Measurements from ENCODE around the gene ATXN7.

ATXN7 gene

GRCh38 chr3:63940389-63940757 lies 76.7 kb downstream of the ATXN7 start:
- no peak for DNase-seq

- no peak for DNase-seq
Observed at GRCh38 chr3:63942528-63942927, 78.9 kb downstream of the ATXN7 start.

GRCh38 chr3:63943678-63944077 lies 80.0 kb downstream of the ATXN7 start:
- DNase-seq = no peak

GRCh38 chr3:63945558-63946096 lies 82.0 kb downstream of the ATXN7 start:
- no peak for DNase-seq

GRCh38 chr3:63946753-63947152 lies 83.1 kb downstream of the ATXN7 start:
- DNase-seq = no peak

- no peak for DNase-seq
Observed at GRCh38 chr3:63947594-63947993, 83.9 kb downstream of the ATXN7 start.

- no peak for DNase-seq
Observed at GRCh38 chr3:63949005-63949404, 85.3 kb downstream of the ATXN7 start.

GRCh38 chr3:63950698-63951097 lies 87.0 kb downstream of the ATXN7 start:
- DNase-seq = no peak

GRCh38 chr3:63951492-63952247 lies 88.0 kb downstream of the ATXN7 start:
- DNase-seq = no peak

GRCh38 chr3:63952248-63952594 lies 88.6 kb downstream of the ATXN7 start:
- DNase-seq = no peak

GRCh38 chr3:63954182-63954581 lies 90.5 kb downstream of the ATXN7 start:
- no peak for DNase-seq

GRCh38 chr3:63955036-63955650 lies 91.5 kb downstream of the ATXN7 start:
- DNase-seq = no peak

- DNase-seq = no peak
Observed at GRCh38 chr3:63955830-63956545, 92.3 kb downstream of the ATXN7 start.

GRCh38 chr3:63959146-63959545 lies 95.5 kb downstream of the ATXN7 start:
- DNase-seq = no peak

- DNase-seq = no peak
Observed at GRCh38 chr3:63960048-63960711, 96.5 kb downstream of the ATXN7 start.

GRCh38 chr3:63961891-63962290 lies 98.2 kb downstream of the ATXN7 start:
- no peak for DNase-seq

GRCh38 chr3:63963496-63963895 lies 99.8 kb downstream of the ATXN7 start:
- DNase-seq = no peak

- DNase-seq = no peak
Observed at GRCh38 chr3:63964681-63965485, 101.2 kb downstream of the ATXN7 start.

GRCh38 chr3:63966007-63966406 lies 102.3 kb downstream of the ATXN7 start:
- DNase-seq = no peak

GRCh38 chr3:63966871-63967270 lies 103.2 kb downstream of the ATXN7 start:
- no peak for DNase-seq

GRCh38 chr3:63967675-63968611 lies 104.3 kb downstream of the ATXN7 start:
- DNase-seq = peak; percentile 34

Data from activated effector memory CD4-positive, alpha-beta T cell treated with Interleukin-2 at 50 U/mL for 16 hours (primary cell).